Activated CD4-positive, CD25-positive, alpha-beta regulatory T cell treated with anti-CD3 and anti-CD28 coated beads, Interleukin-2, amount 50 U/mL, for 16 hours (primary cell): ENCODE measurements around the gene SPI1.
"Not testable (repeated sequence)": the region's sequence is repeated elsewhere in the genome, so short reads cannot be mapped to it uniquely, and the experiment has no call there.

ENCODE experiments used
- DNase-seq: peaks from one replicate; pipeline ENCODE4 v3.0.0-alpha.2; 2020; ENCODE audit warnings: low read depth, low spot score

Gene SPI1

DNA sequence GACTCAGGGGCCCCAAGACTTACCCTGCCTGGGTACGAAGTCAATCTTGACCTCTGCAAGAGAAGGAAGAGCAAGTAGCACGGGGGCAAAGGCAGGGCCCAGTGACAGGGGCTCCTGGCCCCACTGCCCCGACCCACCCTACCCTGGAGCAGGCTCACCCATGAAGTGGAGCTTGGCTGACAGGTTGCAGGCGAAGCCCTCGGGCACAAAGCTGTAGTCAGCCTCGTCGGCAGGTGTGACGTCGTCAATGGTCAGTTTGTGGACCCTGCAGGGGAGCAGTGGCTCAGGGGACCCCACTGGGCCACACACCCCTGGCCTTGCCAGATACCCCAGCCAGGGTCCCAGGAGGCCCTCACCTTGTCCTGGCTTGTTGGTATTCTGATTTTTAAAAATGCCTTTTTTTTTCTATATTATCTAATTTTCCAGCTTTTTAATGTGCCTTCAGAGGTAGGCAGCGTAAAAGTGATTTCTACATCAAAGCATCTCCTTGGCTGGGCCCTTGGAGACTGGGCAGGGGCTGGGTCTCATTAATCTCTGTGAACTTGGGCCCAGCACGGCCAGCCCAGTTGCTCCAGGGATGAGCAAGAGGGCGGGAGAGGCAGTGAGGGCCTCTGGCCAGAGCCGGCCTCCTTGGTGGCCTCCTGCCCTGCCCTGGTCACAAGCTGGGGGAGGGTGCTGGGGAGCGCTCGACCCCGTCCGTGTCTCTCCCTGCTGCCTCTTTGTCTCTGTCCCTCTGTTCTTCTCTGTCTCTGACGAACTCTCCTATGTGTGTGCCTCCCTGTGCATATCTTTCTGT lies 37.2 kb downstream of the SPI1 start:
- no peak for DNase-seq

DNA sequence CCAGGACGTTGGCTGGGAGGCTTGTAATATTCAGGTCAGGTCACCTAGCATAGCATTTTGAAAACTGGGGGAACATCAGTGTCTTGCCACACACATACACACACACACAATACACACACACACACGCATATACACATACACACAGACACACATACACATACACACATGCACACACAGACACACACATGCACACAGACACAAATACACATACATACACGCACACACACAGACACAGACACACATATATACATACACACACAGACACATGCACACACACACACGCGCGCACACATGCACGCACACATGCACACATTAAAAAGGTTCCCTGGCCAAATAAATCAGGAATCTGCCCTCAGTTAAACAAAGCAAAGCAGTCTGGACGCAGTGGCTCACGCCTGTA lies 38.3 kb downstream of the SPI1 start:
- no peak for DNase-seq

DNA sequence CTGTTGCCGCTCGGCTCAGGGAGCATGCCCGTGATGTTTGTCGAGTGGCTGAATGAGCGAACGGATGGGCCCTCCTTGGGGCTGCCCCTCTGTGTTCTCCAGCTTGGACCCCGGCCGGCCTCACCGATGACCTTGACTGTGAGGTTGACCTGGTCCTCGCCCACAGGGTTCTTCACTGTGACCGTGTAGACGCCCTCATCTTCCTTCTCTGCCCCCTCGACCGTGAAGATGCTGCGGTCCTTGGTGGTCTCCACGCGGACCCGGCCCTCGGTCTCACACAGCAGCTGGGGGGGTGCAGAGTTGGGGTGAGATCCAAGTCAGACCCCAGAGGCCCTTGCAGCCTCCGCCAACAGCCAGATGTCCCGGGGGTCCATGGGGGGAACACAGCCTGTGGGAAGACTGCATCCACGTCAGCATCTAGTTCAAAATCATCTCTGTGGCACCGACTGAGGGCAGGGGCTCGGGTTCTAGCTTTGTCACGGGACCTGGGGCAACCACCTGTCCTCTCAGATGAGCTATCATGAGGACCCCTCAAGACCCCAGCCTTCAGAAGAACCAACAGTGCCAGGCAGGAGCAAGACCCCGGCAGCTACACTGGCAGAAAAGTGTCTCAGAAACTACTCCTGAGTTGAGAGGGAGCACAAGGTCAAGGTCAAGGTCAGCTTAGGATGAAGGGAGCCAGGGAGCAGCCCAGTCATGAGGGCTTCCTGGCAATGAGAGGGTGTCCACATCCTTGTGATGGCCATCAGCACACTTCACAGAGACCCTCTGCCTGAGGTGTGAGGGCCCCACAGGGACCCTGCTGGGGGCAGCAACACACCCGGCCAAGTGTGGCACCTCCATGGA lies 39.7 kb downstream of the SPI1 start:
- no peak for DNase-seq

DNA sequence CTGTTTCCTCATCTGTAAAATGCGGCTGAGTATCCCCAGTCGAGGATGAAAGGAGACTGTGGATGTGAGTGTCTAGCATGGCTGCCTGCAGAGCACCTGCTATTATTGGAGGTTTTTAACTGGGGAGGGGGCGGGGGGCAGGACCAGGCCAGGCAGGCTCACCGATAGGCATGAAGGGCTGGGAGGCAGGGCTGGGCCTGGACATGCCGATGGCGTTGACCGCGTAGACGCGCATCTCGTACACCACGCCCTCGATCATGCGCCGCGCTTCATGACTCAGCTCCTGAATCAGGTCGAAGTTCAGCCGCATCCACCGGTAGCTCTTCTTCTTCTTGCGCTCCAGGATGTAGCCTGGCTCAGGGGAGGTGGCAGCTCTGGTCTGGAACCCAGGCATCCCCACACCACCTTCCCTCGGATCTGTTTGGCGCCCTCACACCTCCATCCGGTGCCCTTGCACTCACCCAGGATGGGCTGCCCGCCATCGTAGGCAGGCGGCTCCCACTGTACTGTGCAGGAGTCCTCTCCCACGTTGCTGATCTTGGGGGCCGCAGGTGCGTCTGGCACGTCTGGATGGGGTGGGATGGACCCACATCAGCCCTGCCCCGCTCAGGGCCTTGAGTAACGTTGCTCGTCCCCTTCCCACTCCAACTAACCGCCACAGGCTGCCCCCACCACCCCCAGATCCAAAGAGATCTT lies 41.0 kb downstream of the SPI1 start:
- no peak for DNase-seq

DNA sequence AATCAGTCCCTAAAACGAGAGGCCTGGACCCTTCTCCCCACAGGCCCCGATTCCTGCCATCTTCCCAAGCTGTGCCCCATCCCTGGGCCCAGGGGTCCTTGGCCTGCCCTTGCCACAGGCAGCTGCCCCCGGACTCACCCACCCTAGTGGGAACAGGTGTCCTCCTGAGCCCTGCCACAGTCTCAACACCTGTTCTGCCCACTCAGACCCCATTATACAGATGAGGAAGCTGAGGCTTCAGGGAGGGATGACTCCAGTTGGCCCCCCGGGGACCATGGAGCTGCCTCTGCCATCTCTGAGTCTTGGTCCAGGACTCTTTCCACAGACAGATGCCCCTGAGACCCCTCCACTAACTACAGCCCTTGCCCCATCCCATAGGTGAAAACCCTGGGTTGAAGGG lies 41.8 kb downstream of the SPI1 start:
- no peak for DNase-seq

DNA sequence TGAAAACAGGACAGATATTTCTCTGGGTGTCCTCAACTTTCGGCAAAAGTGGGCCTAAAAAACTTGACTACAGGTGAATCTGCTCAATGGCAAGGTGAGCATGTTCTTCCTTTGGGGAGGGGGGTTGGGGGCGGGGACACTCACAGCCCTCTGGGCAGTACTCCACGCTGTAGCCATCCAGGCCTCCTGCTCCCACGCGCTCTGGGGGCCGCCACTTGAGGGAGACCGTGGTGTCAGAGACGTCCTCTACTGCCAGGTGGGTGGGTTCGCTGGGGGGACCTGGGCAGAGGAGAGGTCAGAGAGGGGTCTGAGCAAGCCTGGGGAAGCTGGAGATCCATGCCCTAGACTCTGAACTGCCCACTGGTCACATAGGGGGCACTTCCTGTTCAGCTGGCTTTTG lies 42.6 kb downstream of the SPI1 start:
- DNase-seq = no peak

DNA sequence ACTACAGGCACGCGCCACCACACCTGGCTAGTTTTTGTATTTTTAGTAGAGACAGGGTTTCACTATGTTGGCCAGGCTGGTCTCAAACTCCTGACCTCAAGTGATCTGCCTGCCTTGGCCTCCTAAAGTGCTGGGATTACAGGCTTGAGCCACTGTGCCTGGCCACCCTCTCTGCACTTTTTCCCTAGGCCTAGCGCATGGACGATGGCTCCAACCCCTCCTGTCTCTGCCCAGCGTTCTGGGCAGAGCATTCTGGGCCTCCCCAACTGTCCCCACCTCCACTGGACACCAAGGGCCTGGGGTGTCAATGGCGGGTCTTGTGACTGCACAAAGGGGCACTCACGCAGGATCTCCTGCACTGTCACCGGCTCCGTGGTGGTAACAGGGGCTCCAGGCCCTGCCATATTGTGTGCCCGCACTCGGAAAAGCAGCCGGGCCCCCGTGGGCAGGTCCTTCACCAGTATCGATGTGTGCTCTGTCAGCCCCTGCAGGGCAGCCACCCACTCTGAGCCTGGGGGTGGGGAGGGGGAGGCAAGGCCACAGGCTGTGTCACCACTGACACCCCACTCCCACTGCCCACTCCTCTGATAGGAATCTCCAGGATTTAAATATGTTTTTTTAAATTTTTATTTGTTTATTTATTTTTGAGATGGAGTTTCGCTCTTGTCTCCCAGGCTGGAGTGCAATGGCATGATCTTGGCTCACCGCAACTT lies 43.5 kb downstream of the SPI1 start:
- DNase-seq = not testable (repeated sequence)

DNA sequence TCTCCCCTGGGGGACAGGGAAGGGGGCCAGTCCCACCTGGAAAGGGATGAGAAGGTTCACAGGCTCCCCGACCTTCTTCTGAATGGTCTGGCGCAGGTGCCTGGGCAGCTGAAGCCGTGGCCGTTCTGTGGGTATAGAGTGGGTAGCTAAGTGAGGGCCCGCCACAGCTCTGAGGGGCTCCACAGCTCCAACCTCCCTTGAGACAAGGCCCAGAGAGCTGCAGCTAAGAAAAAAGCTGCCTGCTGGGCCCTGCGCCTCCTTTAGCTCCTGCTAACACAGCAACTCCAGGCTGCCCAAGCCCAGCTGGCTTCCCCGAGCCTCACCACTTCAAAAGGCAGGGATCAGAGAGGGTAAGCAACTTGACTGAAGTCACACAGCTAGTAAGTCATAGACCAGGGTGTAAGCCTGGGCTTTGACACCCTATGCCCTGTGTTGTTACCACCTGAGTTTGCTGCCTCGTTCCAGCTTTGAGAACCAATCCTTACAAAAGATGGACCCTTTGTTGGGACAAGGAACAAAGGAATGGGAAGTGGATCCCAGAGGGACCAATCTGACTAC lies 44.4 kb downstream of the SPI1 start:
- no peak for DNase-seq

DNA sequence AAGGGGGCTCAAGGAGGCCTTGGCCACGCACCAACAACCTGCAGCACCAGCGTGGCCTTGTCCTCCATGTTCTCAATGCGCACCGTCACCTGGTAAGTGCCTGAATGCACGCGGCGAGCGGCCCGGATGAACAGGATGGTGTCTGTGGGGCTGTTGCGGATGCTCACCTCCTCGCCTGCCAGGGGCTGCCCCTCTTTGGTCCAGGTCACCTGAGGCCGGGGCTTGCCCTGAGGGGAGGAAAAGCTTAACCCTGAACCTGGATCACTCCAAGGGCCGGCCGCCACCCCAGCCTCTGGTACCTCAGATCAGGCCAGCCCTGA lies 44.9 kb downstream of the SPI1 start:
- no peak for DNase-seq

DNA sequence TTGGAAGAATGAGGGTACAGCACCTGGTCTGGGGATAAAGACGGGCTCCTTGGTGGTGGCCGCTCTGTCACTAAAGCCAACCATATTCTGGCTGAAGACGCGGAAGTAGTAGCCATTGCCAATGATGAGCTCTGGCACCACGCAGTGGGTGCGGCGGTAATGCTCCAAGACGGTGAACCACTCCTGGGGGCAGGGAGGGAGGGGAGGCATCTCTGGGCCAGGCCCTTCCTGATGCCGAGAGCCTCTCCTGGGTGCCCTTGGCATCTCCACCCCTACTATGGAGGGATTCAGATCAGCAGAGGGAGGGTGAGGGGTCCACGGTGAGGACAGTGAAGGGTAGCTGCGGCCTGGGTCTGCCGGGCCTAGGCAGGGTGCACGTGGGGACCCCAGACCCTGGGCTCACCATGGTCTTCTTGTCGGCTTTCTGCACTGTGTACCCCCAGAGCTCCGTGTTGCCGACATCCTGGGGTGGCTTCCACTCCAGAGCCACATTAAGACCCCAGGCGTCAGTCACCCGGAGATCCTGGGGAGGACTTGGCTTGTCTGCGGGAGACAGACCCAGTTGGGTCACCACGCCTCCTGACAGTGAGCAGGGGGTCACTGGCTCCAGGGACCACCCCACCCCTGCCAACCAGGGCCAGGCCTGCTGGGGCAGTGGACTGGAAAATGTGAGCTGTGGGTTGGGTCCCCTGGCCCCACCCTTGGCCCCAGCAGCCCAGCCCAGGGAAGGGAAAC lies 45.4 kb downstream of the SPI1 start:
- no peak for DNase-seq

DNA sequence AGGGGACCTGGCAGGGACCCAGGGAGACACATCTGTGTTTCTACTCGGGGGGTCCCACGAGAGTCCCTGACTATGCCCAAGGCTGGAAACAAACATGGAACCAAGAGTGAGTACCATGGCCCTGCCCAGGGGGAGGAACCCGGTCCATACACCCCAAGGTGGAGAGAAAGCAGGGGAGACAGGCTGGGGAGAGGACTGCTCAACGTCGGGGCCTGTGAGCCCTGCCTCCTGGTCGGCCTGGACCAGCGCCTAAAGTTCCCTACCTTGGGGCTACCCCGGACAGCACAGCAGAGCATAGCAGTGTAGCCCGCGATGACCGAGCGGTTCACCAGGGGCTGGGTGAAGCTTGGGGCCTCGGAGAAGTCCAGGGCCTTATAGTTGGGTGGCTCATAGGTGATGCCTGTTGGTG lies 46.0 kb downstream of the SPI1 start:
- no peak for DNase-seq

DNA sequence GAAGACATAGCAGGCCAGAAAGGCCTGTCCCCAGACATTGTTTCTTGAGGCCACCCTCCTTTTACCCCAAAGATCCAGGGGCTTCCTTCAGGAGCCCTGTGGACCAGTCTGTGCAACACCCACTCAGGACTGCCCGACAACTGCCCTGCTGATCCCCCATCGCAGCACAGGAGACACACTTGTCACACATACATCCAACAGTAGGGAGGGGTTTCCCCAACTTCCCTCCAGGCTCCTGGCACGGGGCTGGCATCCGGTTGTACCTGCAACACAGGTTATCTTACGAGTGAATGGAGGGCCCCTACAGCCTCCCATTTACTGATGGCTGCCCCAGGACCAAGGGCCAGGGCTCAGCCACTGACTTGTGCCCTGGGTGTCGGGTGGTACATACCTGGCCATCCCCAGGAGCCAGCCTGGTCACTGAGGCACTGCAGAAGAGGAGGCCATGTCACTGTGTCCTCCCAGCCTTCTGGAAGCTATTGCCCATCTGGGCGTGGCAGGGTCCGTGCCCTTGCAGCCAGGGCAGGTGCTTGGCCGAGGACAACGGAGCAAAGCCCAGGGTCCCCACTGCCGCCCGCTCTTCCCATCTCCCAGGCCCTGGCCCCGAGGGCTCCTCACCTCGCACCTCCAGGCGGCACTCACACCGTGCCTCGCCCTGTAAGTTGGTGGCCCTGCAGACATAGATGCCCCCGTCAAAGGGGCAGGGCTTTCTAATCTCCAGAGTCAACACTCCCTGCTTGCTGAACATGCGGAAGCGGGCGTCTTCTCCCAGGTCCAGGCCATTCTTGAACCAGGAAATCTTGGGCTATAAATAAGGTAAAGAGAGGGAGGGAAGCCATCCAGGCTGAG lies 46.7 kb downstream of the SPI1 start:
- DNase-seq = no peak

DNA sequence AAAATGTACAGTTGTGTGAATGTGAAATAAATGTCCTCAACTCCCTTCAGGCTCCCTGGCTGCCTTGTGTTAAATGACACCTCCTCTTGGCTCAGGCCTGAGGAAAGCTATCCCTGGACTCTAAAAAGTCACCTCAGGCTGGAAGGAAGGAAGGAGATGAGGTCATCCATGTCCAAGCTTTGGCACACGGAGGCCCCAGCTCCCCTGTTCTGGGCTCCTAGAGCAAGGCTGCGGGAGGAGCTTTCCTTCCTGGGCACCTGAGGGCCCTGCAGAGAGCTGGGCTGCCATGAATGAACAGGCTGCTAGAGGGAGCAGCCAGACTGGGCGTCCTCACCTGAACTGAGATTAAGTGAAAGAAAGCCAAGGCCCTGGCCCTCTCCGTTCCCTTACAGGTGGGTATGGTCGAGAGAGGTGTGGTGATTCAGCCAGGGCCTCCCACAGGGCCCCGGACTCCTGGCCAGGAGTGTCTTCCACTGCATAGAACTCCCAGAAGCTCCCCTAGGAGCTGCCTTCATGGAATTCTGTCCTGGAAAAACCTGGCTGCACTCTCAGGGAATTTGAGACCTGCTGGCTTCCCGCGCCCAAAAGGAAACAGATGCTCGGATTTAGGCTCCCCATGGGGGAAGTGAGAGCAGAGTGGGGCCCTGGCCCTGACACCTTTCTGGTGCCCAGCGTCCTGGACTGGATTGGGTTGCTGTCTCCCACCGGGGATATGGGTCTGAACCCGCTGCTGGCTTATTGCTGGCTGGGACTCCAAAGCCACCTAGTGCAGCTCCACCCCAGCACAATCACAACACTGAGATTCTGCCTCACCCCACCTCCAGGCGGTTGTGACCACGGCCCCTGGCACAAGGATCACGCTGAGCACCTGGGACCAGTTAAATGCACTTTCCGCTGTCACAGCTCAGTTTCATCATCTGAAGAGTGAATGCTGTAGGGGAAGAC lies 48.1 kb downstream of the SPI1 start:
- DNase-seq = no peak

DNA sequence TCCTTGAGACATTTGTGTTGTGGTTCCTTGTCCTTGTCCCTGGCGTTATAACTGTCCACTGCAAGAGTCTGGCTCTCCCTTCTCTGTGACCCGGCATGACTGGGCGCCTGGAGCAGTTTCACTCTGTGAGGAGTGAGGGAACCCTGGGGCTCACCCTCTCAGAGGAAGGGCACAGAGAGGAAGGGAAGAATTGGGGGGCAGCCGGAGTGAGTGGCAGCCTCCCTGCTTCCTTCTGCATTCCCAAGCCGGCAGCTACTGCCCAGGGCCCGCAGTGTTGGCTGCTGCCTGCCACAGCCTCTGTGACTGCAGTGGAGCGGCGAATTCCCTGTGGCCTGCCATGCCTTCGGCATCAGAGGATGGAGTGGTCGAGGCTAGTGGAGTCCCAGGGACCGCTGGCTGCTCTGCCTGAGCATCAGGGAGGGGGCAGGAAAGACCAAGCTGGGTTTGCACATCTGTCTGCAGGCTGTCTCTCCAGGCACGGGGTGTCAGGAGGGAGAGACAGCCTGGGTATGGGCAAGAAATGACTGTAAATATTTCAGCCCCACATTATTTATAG lies 48.8 kb downstream of the SPI1 start:
- DNase-seq = no peak

DNA sequence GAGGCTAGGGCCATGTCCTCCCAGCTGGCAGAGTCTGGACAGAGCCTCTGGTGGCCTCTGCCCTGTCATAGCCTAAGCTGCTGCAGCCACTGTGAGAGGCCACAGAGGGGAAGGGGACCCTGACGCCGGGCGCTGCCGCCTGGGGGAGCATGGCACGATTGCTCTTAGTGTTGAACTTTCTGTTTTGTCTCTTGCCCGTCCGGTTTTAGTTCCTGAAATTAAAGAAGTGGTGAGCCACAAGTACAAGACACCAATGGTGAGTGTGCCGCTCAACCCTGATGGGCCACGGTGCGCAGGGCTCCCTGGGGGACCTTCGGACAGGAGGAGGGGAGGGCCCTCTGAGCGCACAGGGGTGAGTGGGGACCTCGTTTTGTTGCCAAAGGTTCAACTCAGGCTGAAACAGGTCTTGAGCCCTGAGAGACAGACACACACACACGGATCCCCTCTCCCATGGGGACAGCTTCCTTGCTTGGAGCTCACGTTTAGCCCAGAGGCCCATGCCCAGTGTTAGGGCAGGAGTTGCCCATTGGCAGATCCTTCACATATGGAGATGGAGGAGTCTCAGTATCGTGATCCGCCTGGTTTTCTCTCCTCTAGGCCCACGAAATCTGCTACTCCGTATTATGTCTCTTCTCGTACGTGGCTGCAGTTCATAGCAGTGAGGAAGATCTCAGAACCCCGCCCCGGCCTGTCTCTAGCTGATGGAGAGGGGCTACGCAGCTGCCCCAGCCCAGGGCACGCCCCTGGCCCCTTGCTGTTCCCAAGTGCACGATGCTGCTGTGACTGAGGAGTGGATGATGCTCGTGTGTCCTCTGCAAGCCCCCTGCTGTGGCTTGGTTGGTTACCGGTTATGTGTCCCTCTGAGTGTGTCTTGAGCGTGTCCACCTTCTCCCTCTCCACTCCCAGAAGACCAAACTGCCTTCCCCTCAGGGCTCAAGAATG lies 49.6 kb downstream of the SPI1 start:
- no peak for DNase-seq

DNA sequence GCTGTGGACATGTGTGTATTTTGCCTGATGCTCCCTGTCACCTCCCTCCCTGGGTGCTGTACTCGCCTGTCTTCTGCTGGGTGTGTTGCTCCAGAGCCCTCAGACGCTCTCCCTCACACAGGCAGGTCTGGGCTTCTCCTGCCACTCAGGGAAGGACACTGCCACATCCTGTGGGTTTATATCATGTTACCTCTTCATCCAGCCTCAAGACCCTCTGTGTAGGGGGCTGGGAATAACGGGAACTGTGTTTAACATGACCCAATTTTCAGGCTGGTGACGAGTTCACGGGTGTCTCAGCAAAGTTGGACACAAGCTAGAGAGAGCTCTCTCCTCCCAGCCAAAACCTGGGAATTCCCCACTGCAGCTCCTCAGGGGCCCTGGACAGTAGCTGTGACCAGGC lies 50.4 kb downstream of the SPI1 start:
- no peak for DNase-seq

DNA sequence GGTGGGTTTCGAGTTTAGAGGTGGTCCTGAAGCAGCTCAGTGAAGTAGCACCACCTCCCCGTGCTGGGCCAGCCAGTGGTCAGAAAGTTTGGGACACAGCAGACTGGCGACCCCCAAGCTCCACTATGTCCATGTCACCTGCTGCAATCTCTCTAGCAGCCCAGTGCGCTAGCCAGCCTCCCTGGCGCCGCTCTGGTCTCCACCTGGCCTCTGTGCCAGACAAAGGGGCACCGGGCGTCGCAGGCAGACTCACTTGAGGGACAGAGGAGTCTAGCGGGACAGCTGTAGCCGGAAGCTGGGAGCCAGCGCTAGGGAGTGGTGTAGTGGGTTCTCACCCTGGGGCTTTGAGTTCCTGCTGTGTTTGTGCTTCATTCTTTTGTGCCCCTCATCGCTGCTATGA lies 51.3 kb downstream of the SPI1 start:
- DNase-seq = no peak
